HepG2 (cell line): ENCODE results near the gene SEPTIN10. TPM values are rescaled to one million over a fixed set of nuclear protein-coding genes. Genes with fewer than 3 reads are reported as not detected.
A peak's percentile ranks its signal among the peaks of the same experiment; 100 is the strongest.

Source experiments
- MEIS1 ChIP-seq: sonication (generic); formaldehyde crosslinking; IDR thresholded peaks from 2 replicates; pipeline ENCODE4 v1.9.0; 2021; ENCODE audit warnings: mild to moderate bottlenecking, missing genetic modification reagents, moderate library complexity, borderline replicate concordance
- MTA3 ChIP-seq: sonication (generic); formaldehyde crosslinking; IDR thresholded peaks from 2 replicates; pipeline ENCODE4 v1.4.0; 2020; ENCODE audit warnings: missing genetic modification reagents
- TCF7L2 ChIP-seq: IDR thresholded peaks from 2 replicates; pipeline ENCODE4 v1.6.1; 2011; ENCODE audit warnings: mild to moderate bottlenecking, low read depth, low read length, moderate library complexity
- ZFY ChIP-seq: sonication (generic); formaldehyde crosslinking; IDR thresholded peaks from 2 replicates; pipeline ENCODE4 v1.4.0; 2020; ENCODE audit warnings: missing genetic modification reagents
- ZNF619 ChIP-seq: sonication (generic); formaldehyde crosslinking; IDR thresholded peaks from 2 replicates; pipeline ENCODE4 v1.4.0; 2020; ENCODE audit warnings: mild to moderate bottlenecking, missing genetic modification reagents
- polyA plus RNA-seq, 8 experiments: library from polyadenylated mRNA; depleted of rRNA in 3 of 8; stranded (reverse) in 7 of 8; unstranded in 1 of 8; fragments of >200 nt; fragmentation: Illumina TruSeq in 4 of 8; extraction: Trizol in 4 of 8; gene quantifications; 2 replicates each; pipeline versions ENCODE4 v1.2.1 to v1.2.3, GENCODE V29; 2011 to 2016; ENCODE audit warnings: low read depth in 4 of 8, missing spikeins in 1 of 8, mixed read lengths in 1 of 8; ENCODE audit not compliant: insufficient read depth in 1 of 8
- total RNA-seq, 5 experiments: library from RNA; depleted of rRNA; stranded (reverse); fragments of >200 nt; fragmentation: Illumina TruSeq; extraction: Trizol; gene quantifications; 2 replicates each; pipeline ENCODE4 v1.2.3, GENCODE V29; 2016; ENCODE audit warnings: low read depth in 1 of 5
- TF ChIP-seq, protein P1 (sequence below): sonication (generic); formaldehyde crosslinking; IDR thresholded peaks from 2 replicates; pipeline ENCODE4 v1.4.0; 2020; ENCODE audit warnings: missing genetic modification reagents
- TF ChIP-seq, protein P2 (sequence below): sonication (generic); formaldehyde crosslinking; IDR thresholded peaks from 2 replicates; pipeline ENCODE4 v1.4.0; 2020; ENCODE audit warnings: mild to moderate bottlenecking, missing genetic modification reagents
- TF ChIP-seq, protein P3 (sequence below): sonication (generic); formaldehyde crosslinking; IDR thresholded peaks from 2 replicates; pipeline ENCODE4 v1.4.0; 2020; ENCODE audit warnings: missing genetic modification reagents, borderline replicate concordance

SEPTIN10 gene
- total and polyA plus RNA-seq, 2 of the 13 experiments (the other 11 are each of a cell fraction or from before 2014, with no cell fraction given) = 45.8 to 67.5 TPM

DNA sequence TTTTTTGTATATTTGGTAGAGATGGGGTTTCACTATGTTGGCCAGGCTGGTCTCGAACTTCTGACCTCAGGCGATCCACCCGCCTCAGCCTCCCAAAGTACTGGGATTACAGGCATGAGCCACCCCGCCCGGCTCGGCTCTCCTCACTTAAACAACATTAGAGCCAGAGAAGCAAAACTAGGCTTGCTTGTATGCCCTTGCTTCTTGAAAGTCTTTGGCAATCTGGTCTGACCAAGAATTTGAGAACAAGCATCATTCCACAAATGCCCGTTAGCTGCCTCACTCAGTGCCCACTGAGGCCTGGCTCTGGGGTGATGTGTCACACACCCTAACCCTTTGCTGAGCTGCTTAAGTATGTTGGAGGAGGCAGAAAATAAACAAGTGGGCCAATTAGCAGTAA is 33.9 kb upstream of the SEPTIN10 start (continued):
- TF ChIP-seq, protein P1, sequence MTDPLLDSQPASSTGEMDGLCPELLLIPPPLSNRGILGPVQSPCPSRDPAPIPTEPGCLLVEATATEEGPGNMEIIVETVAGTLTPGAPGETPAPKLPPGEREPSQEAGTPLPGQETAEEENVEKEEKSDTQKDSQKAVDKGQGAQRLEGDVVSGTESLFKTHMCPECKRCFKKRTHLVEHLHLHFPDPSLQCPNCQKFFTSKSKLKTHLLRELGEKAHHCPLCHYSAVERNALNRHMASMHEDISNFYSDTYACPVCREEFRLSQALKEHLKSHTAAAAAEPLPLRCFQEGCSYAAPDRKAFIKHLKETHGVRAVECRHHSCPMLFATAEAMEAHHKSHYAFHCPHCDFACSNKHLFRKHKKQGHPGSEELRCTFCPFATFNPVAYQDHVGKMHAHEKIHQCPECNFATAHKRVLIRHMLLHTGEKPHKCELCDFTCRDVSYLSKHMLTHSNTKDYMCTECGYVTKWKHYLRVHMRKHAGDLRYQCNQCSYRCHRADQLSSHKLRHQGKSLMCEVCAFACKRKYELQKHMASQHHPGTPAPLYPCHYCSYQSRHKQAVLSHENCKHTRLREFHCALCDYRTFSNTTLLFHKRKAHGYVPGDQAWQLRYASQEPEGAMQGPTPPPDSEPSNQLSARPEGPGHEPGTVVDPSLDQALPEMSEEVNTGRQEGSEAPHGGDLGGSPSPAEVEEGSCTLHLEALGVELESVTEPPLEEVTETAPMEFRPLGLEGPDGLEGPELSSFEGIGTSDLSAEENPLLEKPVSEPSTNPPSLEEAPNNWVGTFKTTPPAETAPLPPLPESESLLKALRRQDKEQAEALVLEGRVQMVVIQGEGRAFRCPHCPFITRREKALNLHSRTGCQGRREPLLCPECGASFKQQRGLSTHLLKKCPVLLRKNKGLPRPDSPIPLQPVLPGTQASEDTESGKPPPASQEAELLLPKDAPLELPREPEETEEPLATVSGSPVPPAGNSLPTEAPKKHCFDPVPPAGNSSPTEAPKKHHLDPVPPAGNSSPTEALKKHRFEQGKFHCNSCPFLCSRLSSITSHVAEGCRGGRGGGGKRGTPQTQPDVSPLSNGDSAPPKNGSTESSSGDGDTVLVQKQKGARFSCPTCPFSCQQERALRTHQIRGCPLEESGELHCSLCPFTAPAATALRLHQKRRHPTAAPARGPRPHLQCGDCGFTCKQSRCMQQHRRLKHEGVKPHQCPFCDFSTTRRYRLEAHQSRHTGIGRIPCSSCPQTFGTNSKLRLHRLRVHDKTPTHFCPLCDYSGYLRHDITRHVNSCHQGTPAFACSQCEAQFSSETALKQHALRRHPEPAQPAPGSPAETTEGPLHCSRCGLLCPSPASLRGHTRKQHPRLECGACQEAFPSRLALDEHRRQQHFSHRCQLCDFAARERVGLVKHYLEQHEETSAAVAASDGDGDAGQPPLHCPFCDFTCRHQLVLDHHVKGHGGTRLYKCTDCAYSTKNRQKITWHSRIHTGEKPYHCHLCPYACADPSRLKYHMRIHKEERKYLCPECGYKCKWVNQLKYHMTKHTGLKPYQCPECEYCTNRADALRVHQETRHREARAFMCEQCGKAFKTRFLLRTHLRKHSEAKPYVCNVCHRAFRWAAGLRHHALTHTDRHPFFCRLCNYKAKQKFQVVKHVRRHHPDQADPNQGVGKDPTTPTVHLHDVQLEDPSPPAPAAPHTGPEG (CRISPR knock-in tag) = 0 out of 2 replicates have a peak, but pooled peaks have one; percentile 50
- TF ChIP-seq TCF7L2 (no peak), MTA3 (no peak), ZNF619 (CRISPR knock-in tag) (0 out of 2 replicates have a peak, but pooled peaks have one; percentile 36), MEIS1 (CRISPR knock-in tag) (no peak), ZFY (CRISPR knock-in tag) (no peak)
- TF ChIP-seq, protein P2, sequence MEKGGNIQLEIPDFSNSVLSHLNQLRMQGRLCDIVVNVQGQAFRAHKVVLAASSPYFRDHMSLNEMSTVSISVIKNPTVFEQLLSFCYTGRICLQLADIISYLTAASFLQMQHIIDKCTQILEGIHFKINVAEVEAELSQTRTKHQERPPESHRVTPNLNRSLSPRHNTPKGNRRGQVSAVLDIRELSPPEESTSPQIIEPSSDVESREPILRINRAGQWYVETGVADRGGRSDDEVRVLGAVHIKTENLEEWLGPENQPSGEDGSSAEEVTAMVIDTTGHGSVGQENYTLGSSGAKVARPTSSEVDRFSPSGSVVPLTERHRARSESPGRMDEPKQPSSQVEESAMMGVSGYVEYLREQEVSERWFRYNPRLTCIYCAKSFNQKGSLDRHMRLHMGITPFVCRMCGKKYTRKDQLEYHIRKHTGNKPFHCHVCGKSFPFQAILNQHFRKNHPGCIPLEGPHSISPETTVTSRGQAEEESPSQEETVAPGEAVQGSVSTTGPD (CRISPR knock-in tag) = no peak
- TF ChIP-seq, protein P3, sequence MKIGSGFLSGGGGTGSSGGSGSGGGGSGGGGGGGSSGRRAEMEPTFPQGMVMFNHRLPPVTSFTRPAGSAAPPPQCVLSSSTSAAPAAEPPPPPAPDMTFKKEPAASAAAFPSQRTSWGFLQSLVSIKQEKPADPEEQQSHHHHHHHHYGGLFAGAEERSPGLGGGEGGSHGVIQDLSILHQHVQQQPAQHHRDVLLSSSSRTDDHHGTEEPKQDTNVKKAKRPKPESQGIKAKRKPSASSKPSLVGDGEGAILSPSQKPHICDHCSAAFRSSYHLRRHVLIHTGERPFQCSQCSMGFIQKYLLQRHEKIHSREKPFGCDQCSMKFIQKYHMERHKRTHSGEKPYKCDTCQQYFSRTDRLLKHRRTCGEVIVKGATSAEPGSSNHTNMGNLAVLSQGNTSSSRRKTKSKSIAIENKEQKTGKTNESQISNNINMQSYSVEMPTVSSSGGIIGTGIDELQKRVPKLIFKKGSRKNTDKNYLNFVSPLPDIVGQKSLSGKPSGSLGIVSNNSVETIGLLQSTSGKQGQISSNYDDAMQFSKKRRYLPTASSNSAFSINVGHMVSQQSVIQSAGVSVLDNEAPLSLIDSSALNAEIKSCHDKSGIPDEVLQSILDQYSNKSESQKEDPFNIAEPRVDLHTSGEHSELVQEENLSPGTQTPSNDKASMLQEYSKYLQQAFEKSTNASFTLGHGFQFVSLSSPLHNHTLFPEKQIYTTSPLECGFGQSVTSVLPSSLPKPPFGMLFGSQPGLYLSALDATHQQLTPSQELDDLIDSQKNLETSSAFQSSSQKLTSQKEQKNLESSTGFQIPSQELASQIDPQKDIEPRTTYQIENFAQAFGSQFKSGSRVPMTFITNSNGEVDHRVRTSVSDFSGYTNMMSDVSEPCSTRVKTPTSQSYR (CRISPR knock-in tag) = no peak
